Heart left ventricle (tissue), 13 donors: ENCODE measurements around the gene KCNJ5.

ENCODE experiments used
- CTCF ChIP-seq, 12 donors: fragments of 200-600 bp; sonication (generic) in 4 of 12; IDR thresholded peaks; one replicate each; pipeline versions ENCODE4 v1.5.0 to v1.8.0; 2018 to 2022; ENCODE audit warnings: antibody characterized with exemption in 12 of 12, mild to moderate bottlenecking in 5 of 12
- POLR2A ChIP-seq, 2 donors: fragments of 450-650 bp; IDR thresholded peaks; one replicate each; pipeline ENCODE4 v1.6.1; 2017; ENCODE audit warnings: antibody characterized with exemption in 2 of 2, mild to moderate bottlenecking in 2 of 2, moderate library complexity in 2 of 2
- donor health status: ischemic (EF 13 %, LVEDD 7.1; RV severe dilation, severe dysfunction).
- donor health status: DM: no; HTN: yes; CAD: no.
- donor health status: DM: no; HTN: no; CAD: no.
- donor health status: ischemic (EF 25% LVEDD 6.9; RV normal size, moderate dysfunction).
- donor health status: ischemic (EF 25% LVEDD 5.7; RV mildly dilated, moderate dysfunction).
- donor health status: ischemic (EF 35%, LVEDD 5.7; RV mildly dilated, moderate dysfunction).
- donor health status: nonischemic (EF 11% LVEDD 7.7; RV severe dilation, severe dysfunction).
- donor health status: DM: yes; HTN: yes; CAD: no.
- donor health status: PGD.
- donor health status: ischemic (EF 29% LVEDD 5.4; RV normal size, mild dysfunction).
- donor health status: nonischemic (EF 23%, LVEDD 6.1; RV moderate dilation, normal function).

DNA sequence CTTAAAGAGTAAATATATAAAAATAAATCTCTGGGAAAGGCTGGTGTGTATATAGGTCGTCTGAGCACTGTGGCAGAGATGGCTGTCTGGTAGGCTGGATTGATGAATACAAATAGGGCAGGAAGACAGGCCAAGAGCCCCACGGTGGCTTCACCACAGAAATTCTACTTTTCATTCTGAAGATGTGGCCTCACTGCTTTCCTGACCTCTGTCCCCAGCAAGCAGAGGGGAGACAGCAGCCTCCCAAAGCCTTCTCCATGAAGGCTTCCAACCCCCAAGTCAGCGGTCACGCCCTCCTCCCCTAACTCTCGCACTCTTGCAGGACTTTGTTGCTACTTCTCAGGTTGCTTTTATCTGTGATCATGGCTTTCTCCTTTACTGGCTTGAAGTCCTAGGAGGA is 13.4 kb upstream of the KCNJ5 start:
- TF ChIP-seq CTCF (IDR thresholded peaks at IDR 0.05), result no peak
- no peak for TF ChIP-seq POLR2A (IDR thresholded peaks at IDR 0.05)
